BE2C (cell line): Measurements from ENCODE around the gene LRMDA.
A peak's percentile ranks its signal among the peaks of the same experiment; 100 is the strongest.

Experiments
- DNase-seq: peaks from one replicate; pipeline ENCODE4 v3.0.0-alpha.2; 2020
- H3K27me3 ChIP-seq: fragments of 250-450 bp; sonication (Bioruptor Pico); 2 replicates; pipeline ENCODE4 v1.5.1; 2020; ENCODE audit warnings: mild to moderate bottlenecking
- H3K36me3 ChIP-seq: fragments of 250-450 bp; sonication (Bioruptor Pico); 2 replicates; pipeline ENCODE4 v1.5.1; 2020; ENCODE audit warnings: mild to moderate bottlenecking
- H3K4me1 ChIP-seq: fragments of 250-450 bp; sonication (Bioruptor Pico); 2 replicates; pipeline ENCODE4 v1.5.1; 2020
- H3K4me3 ChIP-seq: 2 replicates; pipeline ENCODE4 v1.5.1; 2011; ENCODE audit warnings: low read depth, low read length
- H3K9me3 ChIP-seq: fragments of 250-450 bp; sonication (Bioruptor Pico); 2 replicates; pipeline ENCODE4 v1.5.1; 2020
- CTCF ChIP-seq: IDR thresholded peaks from 2 replicates; pipeline ENCODE4 v1.5.1; 2012; ENCODE audit warnings: mild to moderate bottlenecking, low read depth, low read length

LRMDA gene

GRCh38 chr10:75643944-75644692 is 212.7 kb downstream of the LRMDA start:
- H3K4me3 ChIP-seq = no peak overlapping the region

GRCh38 chr10:75645704-75646103 is 214.3 kb downstream of the LRMDA start:
- DNase-seq = no peak
- H3K4me3 ChIP-seq = no peak overlapping the region
- no peaks in the 10 kb centered on the region for H3K27me3 ChIP-seq
- no peak for TF ChIP-seq CTCF
- no peaks in the 10 kb centered on the region for H3K9me3 ChIP-seq
- peaks cover 10% of the 10 kb centered on the region for H3K4me1 ChIP-seq
- no peaks in the 10 kb centered on the region for H3K36me3 ChIP-seq

More at GRCh38 chr10:75643944-75644692, 212.7 kb downstream of the LRMDA start:
- no peaks in the 10 kb centered on the region for H3K27me3 ChIP-seq
- DNase-seq = peak; percentile 57
- TF ChIP-seq CTCF = no peak
- no peaks in the 10 kb centered on the region for H3K36me3 ChIP-seq
- no peaks in the 10 kb centered on the region for H3K9me3 ChIP-seq
- H3K4me1 ChIP-seq = peaks cover 14% of the 10 kb centered on the region

- no peak for DNase-seq
- no peak for TF ChIP-seq CTCF
- H3K27me3 ChIP-seq = no peaks in the 10 kb centered on the region
- H3K4me3 ChIP-seq = no peak overlapping the region
- H3K9me3 ChIP-seq = no peaks in the 10 kb centered on the region
- H3K4me1 ChIP-seq = peaks cover 10% of the 10 kb centered on the region
- no peaks in the 10 kb centered on the region for H3K36me3 ChIP-seq
These were observed 214.9 kb downstream of the LRMDA start for GRCh38 chr10:75646218-75646915.

GRCh38 chr10:75646916-75647315 is 215.5 kb downstream of the LRMDA start:
- Histone ChIP-seq H3K4me1 (peaks cover 10% of the 10 kb centered on the region), H3K9me3 (no peaks in the 10 kb centered on the region), H3K36me3 (no peaks in the 10 kb centered on the region), H3K27me3 (no peaks in the 10 kb centered on the region), H3K4me3 (no peak overlapping the region)
- no peak for TF ChIP-seq CTCF
- no peak for DNase-seq

- no peaks in the 10 kb centered on the region for H3K27me3 ChIP-seq
- peaks cover 10% of the 10 kb centered on the region for H3K4me1 ChIP-seq
- no peaks in the 10 kb centered on the region for H3K36me3 ChIP-seq
- DNase-seq = no peak
- H3K9me3 ChIP-seq = no peaks in the 10 kb centered on the region
- no peak overlapping the region for H3K4me3 ChIP-seq
- TF ChIP-seq CTCF = no peak
These were observed 216.3 kb downstream of the LRMDA start for GRCh38 chr10:75647675-75648074.

- Histone ChIP-seq H3K4me1 (peaks cover 10% of the 10 kb centered on the region), H3K36me3 (no peaks in the 10 kb centered on the region), H3K27me3 (no peaks in the 10 kb centered on the region), H3K4me3 (no peak overlapping the region), H3K9me3 (no peaks in the 10 kb centered on the region)
- TF ChIP-seq CTCF = no peak
- no peak for DNase-seq
These were observed 216.9 kb downstream of the LRMDA start for GRCh38 chr10:75648351-75648750.
